Measurements from ENCODE around the gene LDHA. TPM values are rescaled to one million over a fixed set of nuclear protein-coding genes. Genes with fewer than 3 reads are reported as not detected.

LDHA gene
- total and polyA plus RNA-seq, 2 of the 13 experiments (the other 11 are each of a cell fraction or from before 2014, with no cell fraction given), result 805 to 1,547 TPM

DNA sequence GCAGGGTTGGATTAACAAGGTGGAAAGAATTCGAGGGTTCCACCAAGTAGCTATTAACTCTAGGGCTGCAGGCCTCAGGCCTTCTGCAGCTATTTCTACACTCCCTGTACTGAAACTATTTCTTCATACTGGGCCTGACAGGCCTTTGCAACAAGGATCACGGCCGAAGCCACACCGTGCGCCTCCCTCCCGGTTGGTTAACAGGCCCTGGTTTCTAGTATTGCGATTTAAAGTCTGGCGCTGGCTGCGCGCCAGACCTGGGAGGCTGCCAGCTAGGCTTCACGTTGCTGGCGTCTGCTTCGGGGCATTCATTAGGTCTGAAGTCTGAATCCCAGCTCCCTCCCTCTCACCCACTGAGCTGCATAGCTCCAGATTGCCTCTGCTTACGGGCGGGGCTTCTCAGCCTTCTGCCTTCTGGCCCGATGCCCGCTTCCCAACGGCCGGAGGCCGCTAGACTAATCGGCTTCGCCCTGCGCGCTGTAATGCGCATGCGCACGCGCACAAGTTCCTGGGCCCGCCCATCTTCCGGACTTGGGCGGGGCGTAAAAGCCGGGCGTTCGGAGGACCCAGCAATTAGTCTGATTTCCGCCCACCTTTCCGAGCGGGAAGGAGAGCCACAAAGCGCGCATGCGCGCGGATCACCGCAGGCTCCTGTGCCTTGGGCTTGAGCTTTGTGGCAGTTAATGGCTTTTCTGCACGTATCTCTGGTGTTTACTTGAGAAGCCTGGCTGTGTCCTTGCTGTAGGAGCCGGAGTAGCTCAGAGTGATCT is 1.6 kb downstream of the LDHA start (continued):
- TF ChIP-seq, protein P1, sequence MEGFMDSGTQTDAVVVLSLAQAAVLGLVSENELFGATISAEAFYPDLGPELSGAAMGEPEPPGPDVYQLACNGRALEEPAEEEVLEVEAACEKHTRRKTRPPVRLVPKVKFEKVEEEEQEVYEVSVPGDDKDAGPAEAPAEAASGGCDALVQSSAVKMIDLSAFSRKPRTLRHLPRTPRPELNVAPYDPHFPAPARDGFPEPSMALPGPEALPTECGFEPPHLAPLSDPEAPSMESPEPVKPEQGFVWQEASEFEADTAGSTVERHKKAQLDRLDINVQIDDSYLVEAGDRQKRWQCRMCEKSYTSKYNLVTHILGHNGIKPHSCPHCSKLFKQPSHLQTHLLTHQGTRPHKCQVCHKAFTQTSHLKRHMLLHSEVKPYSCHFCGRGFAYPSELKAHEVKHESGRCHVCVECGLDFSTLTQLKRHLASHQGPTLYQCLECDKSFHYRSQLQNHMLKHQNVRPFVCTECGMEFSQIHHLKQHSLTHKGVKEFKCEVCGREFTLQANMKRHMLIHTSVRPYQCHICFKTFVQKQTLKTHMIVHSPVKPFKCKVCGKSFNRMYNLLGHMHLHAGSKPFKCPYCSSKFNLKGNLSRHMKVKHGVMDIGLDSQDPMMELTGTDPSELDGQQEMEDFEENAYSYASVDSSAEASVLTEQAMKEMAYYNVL (CRISPR knock-in tag; IDR thresholded peaks at IDR 0.05; ENCODE audit: borderline replicate concordance), result peak; percentile 31; the same call in 1 of the 2 replicates
- TF ChIP-seq ZNF644 (CRISPR knock-in tag; IDR thresholded peaks at IDR 0.05; ENCODE audit: low read depth) (no peak), ZNF34 (CRISPR knock-in tag; IDR thresholded peaks at IDR 0.05; ENCODE audit: borderline replicate concordance) (peak; percentile 66; the same call in 1 of the 2 replicates), YEATS4 (CRISPR knock-in tag; IDR thresholded peaks at IDR 0.05; ENCODE audit: borderline replicate concordance) (peak; percentile 78), MXD1 (CRISPR knock-in tag; IDR thresholded peaks at IDR 0.05) (peak; percentile 86), RARG (CRISPR knock-in tag; IDR thresholded peaks at IDR 0.05; ENCODE audit: low read depth) (0 out of 2 replicates have a peak, but pooled peaks have one; percentile 81), MED13 (CRISPR knock-in tag; IDR thresholded peaks at IDR 0.05) (no peak; the same call in 1 of the 2 replicates), MXD4 (CRISPR knock-in tag; IDR thresholded peaks at IDR 0.05) (no peak), ZNF121 (CRISPR knock-in tag; IDR thresholded peaks at IDR 0.05) (peak; percentile 45; the same call in 1 of the 2 replicates), SRY (CRISPR knock-in tag; IDR thresholded peaks at IDR 0.05) (no peak), REPIN1 (CRISPR knock-in tag; IDR thresholded peaks at IDR 0.05; ENCODE audit: borderline replicate concordance, low read depth) (peak; percentile 87; the same call in 1 of the 2 replicates), NFKB2 (CRISPR knock-in tag; IDR thresholded peaks at IDR 0.05; ENCODE audit: borderline replicate concordance) (peak; percentile 66; the same call in 1 of the 2 replicates), ZMYM2 (CRISPR knock-in tag; IDR thresholded peaks at IDR 0.05) (0 out of 2 replicates have a peak, but pooled peaks have one; percentile 52), AGO1 (IDR thresholded peaks at IDR 0.05; ENCODE audit: low read depth, low read length, poor library complexity, severe bottlenecking) (peak; percentile 88), TSC22D2 (CRISPR knock-in tag; IDR thresholded peaks at IDR 0.05; ENCODE audit: borderline replicate concordance) (0 out of 2 replicates have a peak, but pooled peaks have one; percentile 17), ZNF331 (CRISPR knock-in tag; IDR thresholded peaks at IDR 0.05) (peak; percentile 51; the same call in 1 of the 2 replicates), ARNTL (CRISPR knock-in tag; IDR thresholded peaks at IDR 0.05) (peak; percentile 60; the same call in 1 of the 2 replicates), TAF15 (IDR thresholded peaks at IDR 0.05; ENCODE audit: low read depth, low read length, poor library complexity, severe bottlenecking) (peak; percentile 85), ZNF274 (CRISPR knock-in tag; IDR thresholded peaks at IDR 0.05) (0 out of 2 replicates have a peak, but pooled peaks have one; percentile 40), ISL2 (CRISPR knock-in tag; IDR thresholded peaks at IDR 0.05) (peak; percentile 69)
- TF ChIP-seq, protein P2, sequence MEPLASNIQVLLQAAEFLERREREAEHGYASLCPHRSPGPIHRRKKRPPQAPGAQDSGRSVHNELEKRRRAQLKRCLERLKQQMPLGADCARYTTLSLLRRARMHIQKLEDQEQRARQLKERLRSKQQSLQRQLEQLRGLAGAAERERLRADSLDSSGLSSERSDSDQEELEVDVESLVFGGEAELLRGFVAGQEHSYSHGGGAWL (CRISPR knock-in tag; IDR thresholded peaks at IDR 0.05), result peak; percentile 51; the same call in 1 of the 2 replicates
- TF ChIP-seq, protein P3, sequence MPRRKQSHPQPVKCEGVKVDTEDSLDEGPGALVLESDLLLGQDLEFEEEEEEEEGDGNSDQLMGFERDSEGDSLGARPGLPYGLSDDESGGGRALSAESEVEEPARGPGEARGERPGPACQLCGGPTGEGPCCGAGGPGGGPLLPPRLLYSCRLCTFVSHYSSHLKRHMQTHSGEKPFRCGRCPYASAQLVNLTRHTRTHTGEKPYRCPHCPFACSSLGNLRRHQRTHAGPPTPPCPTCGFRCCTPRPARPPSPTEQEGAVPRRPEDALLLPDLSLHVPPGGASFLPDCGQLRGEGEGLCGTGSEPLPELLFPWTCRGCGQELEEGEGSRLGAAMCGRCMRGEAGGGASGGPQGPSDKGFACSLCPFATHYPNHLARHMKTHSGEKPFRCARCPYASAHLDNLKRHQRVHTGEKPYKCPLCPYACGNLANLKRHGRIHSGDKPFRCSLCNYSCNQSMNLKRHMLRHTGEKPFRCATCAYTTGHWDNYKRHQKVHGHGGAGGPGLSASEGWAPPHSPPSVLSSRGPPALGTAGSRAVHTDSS (CRISPR knock-in tag; conservative IDR thresholded peaks at IDR 0.05), result no peak
